NB4 (cell line): ENCODE data around the gene PDZRN3.

Experiments
- MYC ChIP-seq: IDR thresholded peaks from 2 replicates; pipeline ENCODE4 v1.6.1; 2011; ENCODE audit warnings: low read depth, low read length
- POLR2A ChIP-seq: IDR thresholded peaks from 2 replicates; pipeline ENCODE4 v1.6.1; 2011; ENCODE audit warnings: mild to moderate bottlenecking; ENCODE audit not compliant: insufficient read length; ENCODE audit errors: extremely low read depth
- TF ChIP-seq, protein P1 (sequence below): IDR thresholded peaks from one replicate; pipeline ENCODE4 v1.5.1; 2012; ENCODE audit warnings: low read depth, low read length
- TF ChIP-seq, protein P2 (sequence below): IDR thresholded peaks from 2 replicates; pipeline ENCODE4 v1.6.1; 2011; ENCODE audit warnings: low read depth, low read length

DNA sequence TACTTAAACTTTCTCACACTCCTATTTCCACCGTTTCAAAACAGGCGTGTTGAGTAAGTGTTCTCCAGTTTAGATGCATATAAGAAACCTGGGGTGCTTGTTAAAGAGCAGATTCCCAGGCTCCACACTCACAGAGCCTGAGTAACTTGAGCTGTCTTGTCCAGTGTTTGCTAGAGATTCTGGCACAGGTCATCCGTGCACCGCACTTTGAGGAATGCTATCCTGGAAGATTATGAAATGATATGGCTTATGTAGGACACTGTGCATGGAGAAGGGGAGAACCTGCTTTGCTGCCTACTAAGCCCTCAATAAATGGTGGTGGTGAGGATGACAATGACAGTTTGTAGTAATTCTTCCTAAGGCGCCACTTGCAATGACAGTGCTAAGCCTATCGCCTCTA lies 273.7 kb downstream of the PDZRN3 start:
- TF ChIP-seq POLR2A (no peak), MYC (no peak)
- TF ChIP-seq, protein P1, sequence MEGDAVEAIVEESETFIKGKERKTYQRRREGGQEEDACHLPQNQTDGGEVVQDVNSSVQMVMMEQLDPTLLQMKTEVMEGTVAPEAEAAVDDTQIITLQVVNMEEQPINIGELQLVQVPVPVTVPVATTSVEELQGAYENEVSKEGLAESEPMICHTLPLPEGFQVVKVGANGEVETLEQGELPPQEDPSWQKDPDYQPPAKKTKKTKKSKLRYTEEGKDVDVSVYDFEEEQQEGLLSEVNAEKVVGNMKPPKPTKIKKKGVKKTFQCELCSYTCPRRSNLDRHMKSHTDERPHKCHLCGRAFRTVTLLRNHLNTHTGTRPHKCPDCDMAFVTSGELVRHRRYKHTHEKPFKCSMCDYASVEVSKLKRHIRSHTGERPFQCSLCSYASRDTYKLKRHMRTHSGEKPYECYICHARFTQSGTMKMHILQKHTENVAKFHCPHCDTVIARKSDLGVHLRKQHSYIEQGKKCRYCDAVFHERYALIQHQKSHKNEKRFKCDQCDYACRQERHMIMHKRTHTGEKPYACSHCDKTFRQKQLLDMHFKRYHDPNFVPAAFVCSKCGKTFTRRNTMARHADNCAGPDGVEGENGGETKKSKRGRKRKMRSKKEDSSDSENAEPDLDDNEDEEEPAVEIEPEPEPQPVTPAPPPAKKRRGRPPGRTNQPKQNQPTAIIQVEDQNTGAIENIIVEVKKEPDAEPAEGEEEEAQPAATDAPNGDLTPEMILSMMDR, result no peak
- TF ChIP-seq, protein P2, sequence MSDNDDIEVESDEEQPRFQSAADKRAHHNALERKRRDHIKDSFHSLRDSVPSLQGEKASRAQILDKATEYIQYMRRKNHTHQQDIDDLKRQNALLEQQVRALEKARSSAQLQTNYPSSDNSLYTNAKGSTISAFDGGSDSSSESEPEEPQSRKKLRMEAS, result no peak
